ENCODE data around the gene CFAP206.
"Not testable (repeated sequence)": the region's sequence is repeated elsewhere in the genome, so short reads cannot be mapped to it uniquely, and the experiment has no call there.

Gene CFAP206

DNA sequence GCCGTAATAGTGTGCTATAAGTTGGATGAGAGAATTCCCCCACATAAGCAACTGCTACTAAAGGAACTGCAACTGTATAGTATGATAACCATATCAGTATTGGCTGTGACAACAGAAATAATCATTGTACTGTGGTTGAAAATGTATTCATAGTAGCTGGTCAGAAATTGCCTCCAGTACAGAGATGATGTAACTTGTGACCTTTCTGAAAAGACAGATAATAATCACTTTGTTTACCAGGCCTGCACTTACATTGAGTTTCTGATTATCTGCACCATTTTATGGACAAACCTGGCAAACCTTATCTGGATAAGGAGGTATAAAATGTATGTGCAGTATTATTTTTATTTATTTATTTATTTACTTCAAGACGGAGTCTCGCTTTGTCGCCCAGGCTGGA lies 19.0 kb downstream of the CFAP206 start:
- no peak for DNase-seq

DNA sequence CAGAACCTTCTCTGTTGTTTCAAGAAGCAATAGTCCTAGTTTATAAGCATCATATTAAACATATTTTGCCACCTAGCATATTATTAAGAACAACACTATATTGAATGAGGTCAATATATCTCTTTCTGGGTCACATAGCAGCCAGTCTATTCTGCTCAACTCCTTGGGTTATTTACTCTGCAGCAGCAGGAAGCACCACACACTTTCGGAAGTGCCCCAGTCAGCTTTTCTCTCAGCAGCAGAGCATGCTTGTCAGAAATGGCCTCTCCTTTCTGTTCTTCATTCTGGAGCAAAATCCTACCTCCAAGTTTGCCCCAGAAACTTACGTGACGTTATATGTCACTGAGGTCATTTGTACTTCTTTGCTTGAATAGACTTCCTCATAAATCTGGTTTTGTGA lies 22.7 kb downstream of the CFAP206 start:
- no peak for DNase-seq

DNA sequence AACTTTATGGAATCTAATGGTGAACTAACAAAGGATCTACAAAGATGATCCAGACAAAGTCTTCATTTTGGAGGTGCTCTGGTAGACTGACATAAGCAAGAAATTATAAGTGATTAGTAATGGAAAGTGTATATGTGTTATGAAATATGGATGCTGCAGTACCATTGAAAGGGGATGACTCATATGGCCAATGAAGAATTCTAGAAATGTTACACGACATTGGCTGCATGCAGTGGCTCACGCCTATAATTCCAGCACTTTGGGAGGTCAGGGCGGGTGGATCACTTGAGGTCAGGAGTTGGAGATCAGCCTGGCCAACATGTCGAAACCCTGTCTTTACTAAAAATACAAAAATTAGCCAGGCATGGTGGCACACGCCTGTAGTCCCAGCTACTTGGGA lies 23.5 kb downstream of the CFAP206 start:
- DNase-seq: no peak

DNA sequence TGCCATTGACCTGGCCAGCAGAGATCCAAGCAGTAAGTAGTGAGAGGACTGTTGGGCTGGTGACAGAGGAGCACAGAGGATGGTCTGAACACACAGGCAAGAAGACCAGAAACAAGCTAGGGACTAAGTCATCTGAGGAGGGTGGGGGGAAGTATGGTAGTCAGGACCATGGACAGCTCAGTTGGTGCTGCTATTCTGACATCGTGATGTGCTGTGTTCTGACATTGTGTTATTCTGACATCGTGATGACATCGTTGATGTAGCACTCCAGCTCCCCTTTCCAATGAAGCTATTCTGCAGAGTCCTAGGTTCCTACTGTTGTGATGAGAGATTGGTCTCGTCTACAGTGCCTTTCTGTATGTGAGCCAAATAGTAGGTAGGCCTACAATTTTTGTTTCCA lies 28.7 kb downstream of the CFAP206 start:
- DNase-seq: peak; percentile 20

DNA sequence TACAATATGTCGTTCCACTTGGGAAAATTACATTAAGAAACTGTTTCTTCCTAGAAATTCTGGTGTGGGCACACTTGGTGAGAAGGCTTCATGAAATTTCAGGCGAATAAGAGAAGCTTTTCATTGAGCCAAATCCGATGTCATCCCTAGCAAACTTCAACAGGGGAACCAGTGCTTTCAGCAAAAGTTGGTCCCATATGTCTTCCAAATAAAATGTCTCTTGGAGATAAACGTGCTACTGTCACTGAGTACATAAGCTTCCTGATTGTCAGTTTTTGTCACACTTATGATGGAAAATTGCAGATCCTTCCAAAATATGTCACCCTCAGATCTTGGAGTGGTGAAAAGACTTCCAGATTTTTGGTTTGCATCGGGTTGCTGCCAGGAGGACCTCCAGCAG lies 33.9 kb downstream of the CFAP206 start:
- no peak for DNase-seq

DNA sequence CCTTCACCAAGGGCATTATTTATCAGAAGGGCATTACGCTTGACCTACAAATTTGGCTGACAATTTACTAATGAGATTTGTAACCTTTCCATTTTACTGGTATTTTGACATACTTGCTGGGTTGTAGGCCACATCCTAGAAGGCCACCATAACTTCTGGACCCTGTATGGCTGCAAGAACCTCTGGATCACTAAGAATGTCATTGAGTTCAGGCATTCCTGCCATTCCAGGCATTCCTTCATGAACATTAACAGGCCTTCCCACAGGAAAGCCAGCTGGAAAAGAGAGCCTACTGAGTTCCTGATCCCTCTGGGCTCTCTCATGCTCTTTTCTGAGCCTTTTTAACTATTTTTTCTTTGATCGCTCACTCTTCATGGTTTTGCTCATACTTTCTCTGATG lies 36.6 kb downstream of the CFAP206 start:
- DNase-seq: no peak

DNA sequence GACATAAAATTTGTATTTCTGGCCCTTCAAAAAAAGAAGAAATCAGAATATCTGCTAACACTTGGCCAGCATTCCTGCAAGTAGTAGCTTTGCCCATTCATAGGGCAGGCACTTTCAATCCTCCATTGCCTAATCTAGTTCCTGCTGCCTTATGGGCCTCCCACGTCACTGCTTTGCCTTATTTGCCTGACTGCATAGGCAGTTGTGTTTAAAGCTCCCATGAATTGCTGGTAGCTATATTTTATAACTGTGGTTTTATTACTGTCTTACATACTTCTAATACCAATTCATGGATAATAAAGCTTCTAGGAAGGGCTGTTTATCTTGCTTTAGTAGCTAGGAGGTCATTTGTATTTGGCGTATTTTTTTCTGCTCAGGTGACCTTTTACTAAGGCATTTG lies 57.3 kb downstream of the CFAP206 start:
- DNase-seq: no peak

DNA sequence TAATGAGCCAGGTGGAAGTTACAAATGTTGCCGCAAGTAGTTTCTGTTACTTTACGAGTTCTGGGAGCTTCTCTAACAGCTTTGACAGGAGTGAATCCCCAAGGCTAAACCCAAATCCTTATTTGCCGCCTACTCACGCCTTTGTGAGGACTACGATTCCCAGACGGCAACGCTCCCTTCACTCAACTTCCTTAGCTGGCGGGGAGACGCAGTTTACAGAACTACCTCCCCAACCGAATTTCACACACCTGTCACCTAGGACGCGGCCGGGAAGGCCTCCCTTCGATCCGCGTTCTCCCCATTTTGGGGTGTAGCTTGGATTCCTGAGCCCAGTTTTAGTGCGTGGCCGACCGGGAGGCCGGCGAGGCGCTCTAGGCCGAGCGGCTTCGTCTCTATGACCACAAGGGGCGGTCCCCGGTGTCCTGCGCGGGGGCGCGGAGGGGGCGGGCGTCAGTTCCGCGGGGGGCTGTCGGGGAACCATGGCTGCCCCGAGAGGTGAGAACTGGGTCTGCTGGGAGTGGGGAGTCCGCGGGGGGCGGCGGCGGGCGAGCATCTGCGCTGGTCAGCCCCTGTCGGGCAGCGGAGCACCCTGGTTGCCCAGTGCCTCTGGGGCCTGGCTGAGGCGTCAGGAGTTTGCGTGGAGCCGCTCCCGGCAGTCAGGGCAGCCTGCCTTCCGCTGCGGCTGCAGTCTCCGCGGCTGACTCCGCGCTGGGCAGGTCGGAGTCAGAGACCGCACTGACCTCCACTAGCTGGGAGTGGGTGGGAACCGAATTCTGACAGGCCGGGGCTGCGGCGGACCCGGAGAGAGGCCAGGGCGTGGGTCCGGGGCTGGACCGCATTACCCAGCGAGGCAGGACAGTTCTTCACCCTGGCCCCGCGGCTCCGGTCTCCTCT lies 65.0 kb downstream of the CFAP206 start, which contains the start of gene SLC35A1:
Gene SLC35A1 (plus strand): TSS at position 450 of the 894 bp plus-strand sequence. CDS start 30 bp downstream, at position 480.
- peak; percentile 81 for DNase-seq

DNA sequence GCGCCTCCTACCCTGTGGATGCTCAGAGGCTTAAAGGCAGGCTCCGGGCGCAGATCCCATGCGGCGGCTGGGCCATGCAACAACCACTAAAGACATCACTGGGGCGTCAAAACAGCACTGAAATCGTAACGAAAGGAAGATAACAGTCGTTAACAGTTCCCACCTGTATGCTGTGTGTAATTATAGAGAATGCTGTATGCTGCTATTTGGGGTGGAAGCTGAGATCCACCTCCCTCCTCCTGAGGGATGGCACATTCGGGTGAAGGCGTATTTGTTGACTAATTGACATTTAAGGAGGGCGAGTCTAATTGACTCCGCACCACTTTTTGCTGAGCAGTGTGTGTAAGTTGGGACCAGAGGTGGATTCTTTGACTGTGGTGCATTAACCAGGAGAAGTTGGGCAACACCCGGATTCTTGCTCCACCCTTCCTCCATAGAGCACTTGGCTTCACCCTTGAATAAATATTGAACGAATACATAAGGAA lies 65.7 kb downstream of the CFAP206 start:
- DNase-seq: peak; percentile 57

DNA sequence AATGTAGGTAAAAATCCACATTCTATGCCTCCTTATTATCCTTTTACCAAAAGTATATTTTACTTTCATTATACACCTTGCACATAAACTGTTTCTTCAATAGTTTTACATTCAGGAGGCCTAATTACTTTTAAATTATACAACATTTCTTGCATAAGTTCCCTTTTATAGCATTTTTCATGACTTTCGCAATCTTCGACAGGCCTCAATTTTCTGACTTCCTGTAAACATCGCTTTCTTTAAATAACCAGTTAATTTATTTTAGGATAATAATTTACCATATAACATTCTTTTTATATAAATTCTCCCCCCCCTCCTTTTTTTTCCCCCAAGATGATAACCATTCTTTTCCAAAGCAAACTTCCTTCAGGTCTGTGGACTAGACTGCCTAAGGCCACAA lies 74.2 kb downstream of the CFAP206 start:
- no peak for DNase-seq

DNA sequence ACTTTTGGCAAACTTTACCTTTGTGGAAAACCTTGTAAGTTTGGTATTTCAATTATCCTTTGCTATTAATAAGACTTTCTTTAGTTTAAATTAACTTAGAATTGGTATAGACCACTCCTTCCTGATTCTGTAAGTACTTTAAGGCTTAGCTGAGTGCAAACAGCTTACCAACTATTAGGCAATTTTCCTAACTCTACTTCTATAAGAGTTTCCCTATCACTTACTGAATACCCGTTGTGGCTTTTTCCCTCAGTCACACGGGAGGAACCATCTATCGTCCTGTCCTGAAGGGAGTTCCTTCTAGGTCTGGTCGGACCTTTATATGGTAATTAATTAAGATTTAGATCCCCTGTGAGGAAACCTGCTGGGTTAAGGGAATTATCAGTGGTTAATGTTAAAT lies 74.6 kb downstream of the CFAP206 start:
- no peak for DNase-seq

DNA sequence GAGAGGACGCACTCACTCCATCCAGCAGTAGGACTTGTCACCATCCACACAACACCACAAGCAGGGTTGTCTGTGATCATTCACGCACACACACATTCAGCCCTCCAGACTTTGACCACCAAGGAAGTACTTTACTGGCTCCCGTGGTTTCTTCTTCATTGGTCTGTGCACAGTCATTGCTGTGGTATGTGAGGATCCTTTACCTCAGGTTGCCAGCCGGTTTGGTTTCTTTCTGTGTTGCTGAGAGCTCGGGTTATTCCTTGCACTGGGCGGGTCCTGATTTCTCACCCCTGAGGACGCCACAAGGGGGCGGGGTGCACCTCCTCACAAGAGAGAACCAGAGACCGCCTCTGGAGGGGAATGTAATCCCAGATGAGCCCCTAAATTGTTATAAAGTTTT lies 76.2 kb downstream of the CFAP206 start:
- DNase-seq: no peak

DNA sequence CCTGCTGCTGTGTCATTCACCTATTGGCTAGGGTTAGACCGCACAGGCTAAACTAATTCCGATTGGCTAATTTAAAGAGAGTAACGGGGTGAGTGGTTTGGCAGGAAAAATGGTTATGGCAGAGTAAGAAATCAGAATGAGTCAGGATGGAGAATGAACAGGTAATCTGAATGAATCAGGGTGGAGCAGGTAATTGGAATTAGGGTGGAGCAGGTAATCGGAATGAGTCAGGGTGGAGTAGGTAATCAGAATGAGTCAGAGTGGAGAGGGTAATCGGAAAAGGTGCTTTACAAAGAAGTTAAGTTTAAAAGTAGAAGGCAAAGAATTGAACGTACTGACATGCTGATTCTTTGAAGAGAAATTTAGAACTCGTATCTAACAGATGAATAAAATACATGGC lies 76.7 kb downstream of the CFAP206 start:
- DNase-seq: no peak

DNA sequence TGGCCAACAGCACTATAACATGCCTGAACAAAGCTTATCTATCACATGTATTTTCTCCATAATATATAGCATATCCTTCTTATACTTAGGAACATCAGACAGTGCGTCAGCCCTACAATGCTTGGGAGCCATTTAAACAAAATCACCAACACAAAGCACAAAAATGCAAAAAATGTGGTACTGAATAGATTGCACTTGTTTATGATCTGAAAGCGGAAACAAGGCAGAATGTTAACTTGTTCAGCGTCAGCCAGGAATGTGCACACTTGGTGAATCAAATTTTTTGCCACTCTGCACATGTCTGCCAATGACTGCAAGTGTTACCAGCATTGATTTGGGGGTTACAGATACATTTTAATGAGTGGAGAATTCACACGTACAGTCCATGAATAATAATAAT lies 79.8 kb downstream of the CFAP206 start:
- no peak for DNase-seq

DNA sequence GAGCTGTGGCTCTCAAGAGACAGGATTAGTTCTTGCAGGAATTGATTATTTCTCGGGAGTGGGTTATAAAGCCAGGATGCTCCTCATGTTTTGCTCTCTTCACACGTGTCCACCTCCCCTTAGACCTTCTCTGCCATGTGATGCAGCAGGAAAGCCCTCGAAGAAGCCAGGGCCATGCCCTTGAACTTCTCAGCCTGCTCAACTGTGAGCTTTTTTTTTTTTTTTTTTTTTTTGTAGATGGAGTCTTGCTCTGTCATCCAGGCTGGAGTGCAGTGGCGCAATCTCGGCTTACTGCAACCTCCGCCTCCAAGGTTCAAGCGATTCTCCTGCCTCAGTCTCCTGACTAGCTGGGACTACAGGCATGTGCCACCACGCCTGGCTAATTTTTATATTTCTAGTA lies 81.6 kb downstream of the CFAP206 start:
- DNase-seq: not testable (repeated sequence)

DNA sequence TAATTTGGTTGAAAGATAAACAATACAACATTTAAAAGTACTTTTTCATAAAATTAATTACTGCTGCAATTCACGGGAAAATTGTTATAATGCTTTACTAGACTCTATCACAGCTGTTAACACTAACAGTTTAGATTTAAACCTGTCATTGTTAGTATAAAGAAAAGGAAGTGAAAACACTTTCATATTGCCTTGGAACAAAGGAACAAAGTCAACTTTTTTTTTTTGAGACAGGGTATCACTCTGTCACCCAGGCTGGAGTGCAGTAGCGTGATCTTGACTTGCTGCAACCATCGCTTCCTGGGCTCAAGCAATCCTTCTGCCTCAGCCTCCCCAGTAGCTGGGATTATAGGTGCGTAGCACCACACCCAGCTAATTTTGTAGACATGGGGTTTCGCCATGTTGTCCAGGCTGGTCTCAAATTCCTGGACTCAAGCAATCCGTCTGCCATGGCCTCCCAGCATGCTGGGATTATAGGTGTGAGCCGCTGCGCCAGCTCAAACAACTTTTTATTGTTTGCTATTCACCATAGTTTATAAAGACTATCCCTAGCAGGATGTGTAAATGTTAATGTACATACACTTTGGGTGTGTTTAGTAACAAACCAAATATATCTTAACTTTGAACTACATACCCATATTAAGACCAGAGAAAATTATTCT lies 87.1 kb downstream of the CFAP206 start:
- no peak for DNase-seq

DNA sequence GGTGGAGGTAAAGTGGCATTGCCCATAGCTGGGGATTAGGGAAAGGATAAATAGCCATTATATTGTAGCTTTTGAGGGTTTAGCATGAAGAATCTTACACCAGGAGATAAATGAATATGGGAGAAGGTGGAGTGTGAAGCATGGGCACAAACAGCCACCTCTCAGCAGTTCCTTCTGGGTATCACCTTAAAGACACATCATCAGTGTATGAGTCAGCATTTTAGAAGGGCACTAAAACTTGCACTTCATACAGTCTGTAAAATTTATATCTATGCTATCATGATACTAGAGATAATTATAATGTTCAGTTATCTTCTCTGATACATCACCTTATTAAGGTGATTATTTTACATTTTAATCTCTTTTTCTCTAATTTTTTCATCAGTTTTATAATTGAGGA lies 90.3 kb downstream of the CFAP206 start:
- no peak for DNase-seq

DNA sequence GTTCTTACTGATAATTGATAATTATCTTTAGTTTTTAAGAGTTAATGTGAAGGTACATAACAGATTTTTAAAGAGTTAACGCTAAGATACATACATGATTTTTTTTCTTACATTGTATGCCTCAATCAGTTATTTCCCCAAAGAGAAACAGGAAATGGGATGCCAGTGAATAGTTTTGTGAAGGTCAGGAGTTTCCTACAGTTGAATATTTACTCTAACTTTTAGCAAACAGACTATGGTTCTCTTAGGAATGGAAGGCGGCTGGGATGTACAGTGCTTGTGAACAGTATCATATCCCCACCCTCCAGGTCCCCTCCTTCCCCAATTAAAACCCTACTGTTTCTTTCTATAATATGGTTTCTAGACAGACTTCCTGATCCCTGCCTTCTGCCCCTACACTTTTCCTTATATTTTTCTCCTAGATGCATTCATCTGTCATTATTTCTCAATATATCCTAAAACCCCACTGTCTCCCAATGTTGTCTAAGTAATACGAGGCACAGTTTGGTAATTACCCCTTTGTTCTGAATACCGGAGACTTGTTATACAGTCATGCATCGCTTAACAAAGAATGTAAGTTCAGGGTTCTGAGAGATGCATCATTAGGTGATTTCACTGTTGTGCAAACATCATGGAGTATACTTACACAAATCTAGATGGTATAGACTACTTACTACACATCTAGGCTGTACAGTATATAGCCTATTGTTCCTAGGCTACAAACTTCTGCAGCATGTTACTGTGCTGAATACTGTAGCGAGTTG lies 94.2 kb downstream of the CFAP206 start:
- DNase-seq: no peak

DNA sequence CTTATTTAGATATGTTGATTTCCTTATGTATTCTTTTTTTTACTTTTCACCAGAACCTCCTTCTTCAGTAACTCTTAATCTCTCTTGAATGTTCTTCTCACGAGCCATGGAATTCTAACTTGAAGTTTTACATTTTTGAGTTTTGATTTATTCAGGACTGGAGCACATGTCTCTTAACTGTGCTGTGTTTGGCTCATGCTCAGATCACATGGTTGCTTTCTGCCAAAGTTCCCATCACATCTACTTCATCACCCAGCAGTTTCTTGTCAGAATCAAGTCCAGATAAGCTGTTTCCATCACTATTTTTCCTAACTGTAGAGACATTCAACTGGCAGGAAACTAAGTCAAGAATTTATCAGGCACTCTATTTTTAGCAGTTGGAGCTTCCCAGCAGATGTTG lies 96.7 kb downstream of the CFAP206 start:
- no peak for DNase-seq
